H7 (cell line): ENCODE measurements around the gene KBTBD6. TPM values are rescaled to one million over a fixed set of nuclear protein-coding genes. Genes with fewer than 3 reads are reported as not detected.
"Not testable (repeated sequence)": the region's sequence is repeated elsewhere in the genome, so short reads cannot be mapped to it uniquely, and the experiment has no call there.

ENCODE experiments used
- DNase-seq: peaks from one replicate; pipeline ENCODE4 v3.0.0; 2012
- H3K27me3 ChIP-seq: 2 replicates; pipeline ENCODE4 v1.6.0; 2011; ENCODE audit warnings: mild to moderate bottlenecking, low read length; ENCODE audit not compliant: control insufficient read depth, insufficient read depth
- H3K36me3 ChIP-seq: replicated peaks from 2 replicates; pipeline ENCODE4 v1.5.1; 2011; ENCODE audit warnings: low read length; ENCODE audit not compliant: control insufficient read depth, insufficient read depth
- H3K4me3 ChIP-seq: 2 replicates; pipeline ENCODE4 v1.5.1; 2011; ENCODE audit warnings: low read depth, mild to moderate bottlenecking, control low read depth, low read length, moderate library complexity; ENCODE audit not compliant: insufficient read depth
- total RNA-seq: library from RNA; depleted of rRNA; stranded (reverse); fragments of >200 nt; shearing (Covaris generic); gene quantifications from 2 replicates; pipeline ENCODE4 v1.2.3, GENCODE V29; 2014; rRNA removed

KBTBD6 gene
- total RNA-seq, result 8.4 and 10.8 TPM in 2 replicates

DNA sequence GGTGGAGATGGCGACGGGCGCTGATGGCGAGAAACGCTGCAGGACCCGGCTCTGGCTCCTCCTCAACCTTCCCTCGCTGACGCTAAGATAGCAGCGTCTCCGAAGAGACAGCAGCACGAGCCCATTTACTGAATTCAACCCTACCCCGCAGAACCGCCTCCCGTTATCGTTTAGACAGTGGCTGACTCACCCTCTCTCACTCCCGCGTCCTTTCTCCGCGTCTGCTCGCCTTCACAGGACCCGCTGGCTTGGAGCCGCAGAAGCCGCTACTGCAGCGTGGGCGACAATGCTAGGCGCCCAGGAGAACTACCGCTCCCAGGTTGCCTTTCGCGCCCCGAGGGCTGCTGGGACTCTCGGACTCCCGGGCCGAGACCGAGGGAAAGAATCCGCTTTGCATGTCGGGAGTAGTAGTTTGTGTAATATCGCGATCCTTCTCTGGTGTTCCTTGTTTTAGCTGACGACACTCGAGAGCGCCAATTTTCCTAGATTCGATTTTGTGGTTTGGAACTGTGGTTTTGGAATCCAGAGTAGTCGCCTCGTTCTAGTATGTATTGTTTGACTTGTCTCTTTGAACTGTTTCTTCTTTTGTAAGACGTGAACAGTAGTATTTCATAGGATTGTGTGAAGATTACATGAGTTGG lies at the start of gene KBTBD6:
Gene KBTBD6 (minus strand): TSS at position 291 of the 641 bp plus-strand sequence. CDS start 291 bp downstream, outside the sequence.
- DNase-seq, result peak; percentile 86
- Histone ChIP-seq H3K36me3 (no peaks in the 10 kb centered on the region), H3K4me3 (peak within 1 kb of the TSS; percentile 86), H3K27me3 (no peaks in the 10 kb centered on the region)

DNA sequence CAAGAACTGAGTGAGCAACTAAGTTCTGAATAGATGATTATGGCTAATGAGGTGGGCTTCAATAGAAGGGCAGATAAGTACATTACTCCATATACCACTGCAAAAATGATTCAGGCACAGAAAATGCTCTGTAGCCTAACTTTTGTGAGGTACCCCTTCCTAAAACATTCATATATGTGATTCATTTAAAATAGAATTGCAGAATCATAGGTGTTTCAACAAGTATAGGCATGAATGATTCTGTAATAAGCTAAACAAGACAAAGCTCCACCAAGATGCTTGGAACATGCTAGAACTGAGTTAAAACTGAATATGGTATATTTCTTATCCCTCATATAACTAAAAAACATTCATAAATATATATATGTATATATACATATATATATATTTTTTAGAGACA lies 49.6 kb upstream of the KBTBD6 start:
- no peaks in the 10 kb centered on the region for H3K36me3 ChIP-seq
- no peaks in the 10 kb centered on the region for H3K27me3 ChIP-seq
- no peak for DNase-seq
- H3K4me3 ChIP-seq, result no peak overlapping the region

GRCh38 chr13:41179593-41180250 lies 47.1 kb upstream of the KBTBD6 start:
- H3K36me3 ChIP-seq, result no peaks in the 10 kb centered on the region
- H3K4me3 ChIP-seq, result no peak overlapping the region
- no peaks in the 10 kb centered on the region for H3K27me3 ChIP-seq
- no peak for DNase-seq

DNA sequence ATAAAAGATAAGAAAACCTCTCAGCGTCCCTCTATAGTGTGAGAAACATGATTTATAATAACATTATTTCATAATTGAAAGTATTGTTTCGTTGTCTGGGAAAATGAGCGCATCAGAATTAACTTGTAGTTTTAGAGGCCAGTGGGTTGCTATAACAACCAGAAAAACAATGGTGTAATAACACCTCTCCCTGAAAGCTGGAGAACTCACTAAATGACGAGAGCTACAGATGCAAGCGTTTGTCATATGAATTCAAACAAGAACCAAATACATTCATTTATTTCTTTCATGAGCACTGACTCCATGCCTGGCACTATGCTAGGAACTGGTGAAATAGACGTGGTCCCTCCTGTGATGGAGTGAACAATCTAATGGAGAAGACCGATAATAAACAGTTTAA lies 45.4 kb upstream of the KBTBD6 start:
- Histone ChIP-seq H3K36me3 (no peaks in the 10 kb centered on the region), H3K4me3 (no peak overlapping the region), H3K27me3 (no peaks in the 10 kb centered on the region)
- no peak for DNase-seq

- Histone ChIP-seq H3K4me3 (no peak overlapping the region), H3K36me3 (no peaks in the 10 kb centered on the region), H3K27me3 (no peaks in the 10 kb centered on the region)
- DNase-seq, result no peak
Measured at GRCh38 chr13:41177616-41178015, 45.0 kb upstream of the KBTBD6 start.

DNA sequence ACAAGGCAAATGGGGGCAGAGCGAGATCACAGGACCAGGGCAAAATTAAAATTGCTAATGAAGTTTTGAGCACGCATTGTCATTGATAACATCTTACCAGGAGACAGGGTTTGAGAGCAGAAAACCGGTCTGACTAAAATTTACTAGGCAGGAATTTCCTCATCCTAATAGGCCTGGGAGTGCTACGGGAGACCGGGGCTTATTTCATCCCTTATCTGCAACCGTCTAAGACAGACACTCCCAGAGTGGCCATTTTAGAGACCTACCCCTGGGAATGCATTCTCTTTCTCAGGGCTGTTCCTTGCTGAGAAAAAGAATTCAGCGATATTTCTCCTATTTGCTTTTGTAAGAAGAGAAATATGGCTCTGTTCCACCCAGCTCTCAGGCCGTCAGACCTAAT lies 43.0 kb upstream of the KBTBD6 start:
- not testable (repeated sequence) for H3K27me3 ChIP-seq, H3K36me3 ChIP-seq, H3K4me3 ChIP-seq, DNase-seq

GRCh38 chr13:41162151-41162550 lies 29.5 kb upstream of the KBTBD6 start:
- H3K4me3 ChIP-seq, result no peak overlapping the region
- no peaks in the 10 kb centered on the region for H3K36me3 ChIP-seq
- H3K27me3 ChIP-seq, result no peaks in the 10 kb centered on the region
- DNase-seq, result no peak

GRCh38 chr13:41159174-41159573 lies 26.6 kb upstream of the KBTBD6 start:
- Histone ChIP-seq H3K36me3 (no peaks in the 10 kb centered on the region), H3K27me3 (no peaks in the 10 kb centered on the region)
- DNase-seq, result no peak

DNA sequence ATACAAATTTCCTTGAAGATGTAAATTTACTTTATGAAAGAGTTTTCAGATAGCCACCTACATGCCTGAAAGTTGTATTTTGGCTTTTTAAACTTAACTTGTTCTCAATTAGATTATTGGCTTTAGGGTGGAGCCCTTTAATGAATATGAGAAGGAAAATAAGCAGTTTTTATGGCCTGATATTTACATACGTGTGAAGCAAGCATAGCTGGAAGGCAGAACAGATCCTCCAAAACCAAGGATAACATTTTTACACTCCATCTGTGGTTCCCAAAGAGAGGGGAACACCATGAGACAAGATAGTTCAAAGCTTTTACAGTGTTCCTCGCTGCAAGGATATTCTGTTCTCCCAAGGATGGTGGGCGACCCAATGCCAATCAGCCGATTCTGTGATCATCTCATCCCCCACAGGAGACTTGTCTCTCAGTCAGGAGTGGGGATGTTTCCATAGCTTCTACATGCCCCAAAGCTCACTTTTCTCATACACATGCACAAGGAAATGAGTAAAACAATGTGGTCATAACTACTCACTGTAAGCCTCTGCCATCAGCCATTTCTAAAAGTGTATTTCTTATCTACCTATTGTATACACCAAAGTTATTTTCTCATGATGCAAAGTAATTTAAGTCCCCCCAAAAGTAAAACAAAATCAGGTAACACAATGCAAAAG lies 24.6 kb upstream of the KBTBD6 start:
- DNase-seq, result no peak
- H3K36me3 ChIP-seq, result no peaks in the 10 kb centered on the region
- no peaks in the 10 kb centered on the region for H3K27me3 ChIP-seq
- H3K4me3 ChIP-seq, result no peak overlapping the region

More at GRCh38 chr13:41159174-41159573, 26.6 kb upstream of the KBTBD6 start:
- H3K4me3 ChIP-seq, result no peak overlapping the region

DNA sequence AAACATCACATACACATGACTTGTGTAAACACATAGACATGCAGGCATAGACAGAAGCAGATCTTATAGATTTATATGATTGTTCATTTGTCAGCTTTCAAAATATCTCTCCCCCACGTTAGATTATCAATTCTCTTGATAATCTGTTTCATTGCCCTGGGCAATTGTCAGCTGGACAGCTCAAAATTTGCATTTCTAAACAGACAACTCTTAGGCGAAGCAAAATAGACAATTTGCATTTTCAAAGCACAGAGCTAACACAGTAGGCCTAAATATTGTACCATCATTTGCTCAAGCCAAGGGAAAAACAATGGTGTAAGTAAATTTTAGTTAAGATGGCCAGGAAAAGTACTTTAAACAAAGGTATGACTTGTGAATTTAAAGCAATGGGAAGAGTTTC lies 24.0 kb upstream of the KBTBD6 start:
- Histone ChIP-seq H3K4me3 (no peak overlapping the region), H3K27me3 (no peaks in the 10 kb centered on the region), H3K36me3 (no peaks in the 10 kb centered on the region)
- no peak for DNase-seq

DNA sequence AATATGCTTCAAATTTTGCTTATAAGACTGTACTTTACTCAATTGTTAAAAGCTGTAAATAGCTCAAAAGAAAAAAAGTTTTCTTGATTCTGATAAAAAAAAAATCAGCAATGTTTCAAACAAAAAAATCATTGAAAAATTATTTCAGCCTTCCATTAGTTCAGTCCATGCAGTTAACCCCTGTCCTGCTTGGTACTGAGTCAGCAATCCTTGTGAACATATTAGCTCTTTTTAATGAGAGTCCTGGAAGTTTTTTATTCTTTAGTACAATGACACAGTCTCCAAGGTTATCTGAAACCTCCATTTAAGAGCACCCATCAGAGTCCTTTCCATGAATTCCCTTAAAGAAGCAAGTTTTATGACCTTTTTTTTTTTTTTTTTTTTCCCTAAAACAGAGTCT lies 21.4 kb upstream of the KBTBD6 start:
- no peaks in the 10 kb centered on the region for H3K27me3 ChIP-seq
- no peaks in the 10 kb centered on the region; the same call in 1 of the 2 replicates for H3K36me3 ChIP-seq
- DNase-seq, result no peak
- H3K4me3 ChIP-seq, result no peak overlapping the region

DNA sequence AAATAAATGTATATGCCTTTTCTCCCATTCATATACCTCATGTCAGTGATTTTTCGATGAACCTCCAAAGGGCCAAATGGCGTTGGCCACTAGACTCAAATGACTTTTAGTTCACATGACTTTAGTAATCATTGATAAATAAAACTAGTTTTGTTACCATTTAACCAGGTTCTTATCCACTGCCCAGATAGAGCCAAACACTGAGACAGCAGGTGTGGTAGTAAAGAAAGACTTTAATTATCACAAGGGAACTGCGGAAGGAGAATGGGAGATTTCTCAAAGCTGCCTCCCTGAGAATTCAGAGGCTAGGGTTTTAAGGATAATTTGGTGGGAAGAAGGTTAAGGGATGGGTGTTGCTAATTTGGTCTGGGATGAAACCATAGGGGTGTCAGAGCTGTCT lies 19.4 kb upstream of the KBTBD6 start:
- H3K4me3 ChIP-seq, result no peak overlapping the region
- no peak for DNase-seq
- H3K27me3 ChIP-seq, result no peaks in the 10 kb centered on the region
- no peaks in the 10 kb centered on the region; the same call in 1 of the 2 replicates for H3K36me3 ChIP-seq

DNA sequence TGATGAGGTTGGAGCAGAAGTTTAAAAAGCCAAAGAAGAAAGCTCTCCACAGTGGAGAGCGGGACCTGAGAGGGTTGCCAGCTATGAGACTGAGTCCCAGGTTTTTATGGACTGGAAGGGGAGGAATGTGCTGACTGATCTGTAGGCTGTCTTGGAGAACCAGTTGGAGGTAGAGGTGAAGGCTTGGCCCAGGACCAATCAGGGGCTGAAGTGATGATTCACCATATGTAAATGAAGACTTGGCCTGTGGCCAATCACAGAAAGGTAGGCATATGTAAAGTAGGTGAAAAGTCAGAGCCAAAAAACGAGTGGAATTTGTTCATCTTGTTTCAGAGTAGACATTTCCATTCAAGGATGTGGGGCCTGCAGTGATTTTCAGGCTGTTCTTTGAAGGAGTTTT lies 17.5 kb upstream of the KBTBD6 start:
- Histone ChIP-seq H3K36me3 (no peaks in the 10 kb centered on the region; the same call in 1 of the 2 replicates), H3K4me3 (no peak overlapping the region), H3K27me3 (no peaks in the 10 kb centered on the region)
- DNase-seq, result no peak

- H3K27me3 ChIP-seq, result no peaks in the 10 kb centered on the region
- no peak overlapping the region for H3K4me3 ChIP-seq
- DNase-seq, result no peak
- H3K36me3 ChIP-seq, result no peaks in the 10 kb centered on the region; the same call in 1 of the 2 replicates
Measured at GRCh38 chr13:41148419-41149283, 16.0 kb upstream of the KBTBD6 start.
